ENCODE results near the gene TMCO6.
A peak's percentile ranks its signal among the peaks of the same experiment; 100 is the strongest.

The TMCO6 gene

DNA sequence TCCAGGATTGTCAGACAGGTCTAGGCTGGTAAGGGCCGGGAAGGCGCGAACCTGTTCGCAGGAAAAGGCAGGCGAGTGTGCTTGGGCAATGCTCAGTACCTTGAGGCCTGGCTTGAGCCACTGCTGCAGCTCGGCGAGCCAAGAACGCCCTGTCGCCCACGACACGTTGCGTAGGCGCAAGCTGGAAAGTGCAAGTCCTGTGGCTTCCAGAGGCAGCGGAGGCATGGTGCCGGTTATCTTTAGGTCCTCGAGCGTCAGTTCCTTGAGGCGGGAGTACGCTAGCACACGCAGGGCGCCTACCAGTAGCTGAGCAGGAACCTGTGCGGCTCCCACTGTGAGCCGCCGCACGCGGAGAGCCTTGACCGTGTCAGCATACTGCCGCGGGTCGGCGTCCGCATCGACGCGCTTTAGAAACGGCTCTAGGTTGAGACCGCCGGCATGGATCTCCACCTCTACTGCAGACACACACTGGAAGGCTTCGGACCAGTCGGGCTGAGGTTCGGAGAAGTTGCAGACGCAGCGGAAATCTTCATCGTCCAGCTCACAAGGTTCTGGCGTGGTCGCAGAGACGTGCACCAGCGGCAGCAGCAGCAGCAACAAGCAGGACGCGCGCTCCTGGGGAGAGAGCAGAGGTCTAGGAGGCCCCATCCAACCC, 6.8 kb upstream of the TMCO6 start:
- no peaks in the 10 kb centered on the region for H3K9me3 ChIP-seq (ENCODE audit: severe bottlenecking)
- H3K27me3 ChIP-seq (ENCODE audit: insufficient read depth, low read depth, severe bottlenecking) = no peaks in the 10 kb centered on the region
- H3K36me3 ChIP-seq = no peaks in the 10 kb centered on the region
- TF ChIP-seq, protein P1, sequence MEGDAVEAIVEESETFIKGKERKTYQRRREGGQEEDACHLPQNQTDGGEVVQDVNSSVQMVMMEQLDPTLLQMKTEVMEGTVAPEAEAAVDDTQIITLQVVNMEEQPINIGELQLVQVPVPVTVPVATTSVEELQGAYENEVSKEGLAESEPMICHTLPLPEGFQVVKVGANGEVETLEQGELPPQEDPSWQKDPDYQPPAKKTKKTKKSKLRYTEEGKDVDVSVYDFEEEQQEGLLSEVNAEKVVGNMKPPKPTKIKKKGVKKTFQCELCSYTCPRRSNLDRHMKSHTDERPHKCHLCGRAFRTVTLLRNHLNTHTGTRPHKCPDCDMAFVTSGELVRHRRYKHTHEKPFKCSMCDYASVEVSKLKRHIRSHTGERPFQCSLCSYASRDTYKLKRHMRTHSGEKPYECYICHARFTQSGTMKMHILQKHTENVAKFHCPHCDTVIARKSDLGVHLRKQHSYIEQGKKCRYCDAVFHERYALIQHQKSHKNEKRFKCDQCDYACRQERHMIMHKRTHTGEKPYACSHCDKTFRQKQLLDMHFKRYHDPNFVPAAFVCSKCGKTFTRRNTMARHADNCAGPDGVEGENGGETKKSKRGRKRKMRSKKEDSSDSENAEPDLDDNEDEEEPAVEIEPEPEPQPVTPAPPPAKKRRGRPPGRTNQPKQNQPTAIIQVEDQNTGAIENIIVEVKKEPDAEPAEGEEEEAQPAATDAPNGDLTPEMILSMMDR (IDR thresholded peaks at IDR 0.05; ENCODE audit: low read depth, low read length) = no peak
- peak; percentile 28 for DNase-seq
- H3K27ac ChIP-seq = no peak overlapping the region
- peak overlapping the region; percentile 58 for H3K4me3 ChIP-seq (ENCODE audit: low read depth, low read length)

DNA sequence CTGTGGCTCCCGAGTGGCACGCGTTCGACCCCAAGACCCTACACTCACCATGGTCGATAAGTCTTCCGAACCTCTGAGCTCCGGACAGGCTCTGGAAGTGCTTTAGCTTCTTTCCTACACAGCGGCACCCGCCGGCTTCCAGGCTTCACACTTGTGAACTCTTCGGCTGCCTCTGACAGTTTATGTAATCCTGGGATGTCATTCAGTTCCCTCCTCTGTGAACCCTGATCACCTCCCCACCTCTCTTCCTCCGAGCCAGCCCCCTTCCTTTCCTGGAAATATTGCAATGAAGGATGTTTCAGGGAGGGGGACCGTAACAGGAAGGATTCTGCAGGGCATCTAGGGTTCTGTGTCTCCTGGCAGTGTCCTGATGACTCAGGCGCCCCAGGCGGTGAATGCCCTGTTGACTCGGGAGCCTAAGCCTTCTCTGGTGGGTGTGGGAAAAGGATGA, 6.2 kb upstream of the TMCO6 start, which contains the start of gene CD14:
Gene CD14, minus strand, starts transcription at position 155 of the 451 bp plus-strand sequence. Its CDS starts 104 bp downstream, at position 51.
- peak; percentile 42 for DNase-seq
- no peak within 1 kb of the TSS for H3K27ac ChIP-seq

DNA sequence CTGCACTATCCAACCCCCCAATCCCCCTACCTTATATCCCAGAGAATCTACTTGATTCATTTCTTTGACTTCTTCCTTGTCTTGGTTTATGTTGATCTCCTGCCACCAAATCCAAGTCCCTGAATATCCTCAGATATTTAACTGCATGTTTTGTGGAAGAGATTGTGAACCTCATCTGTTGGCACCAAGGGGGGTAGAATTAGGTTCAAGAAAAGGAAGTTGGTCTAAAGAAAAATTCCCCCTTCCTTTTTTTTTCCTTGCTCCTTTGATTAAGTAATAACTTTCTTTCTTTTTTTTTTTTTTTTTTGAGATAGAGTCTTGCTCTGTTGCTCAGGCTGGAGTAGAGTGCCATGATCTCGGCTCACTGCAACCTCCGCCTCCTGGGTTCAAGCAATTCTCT, 5.8 kb upstream of the TMCO6 start:
- H3K27ac ChIP-seq = no peak overlapping the region
- TF ChIP-seq, protein P1 (IDR thresholded peaks at IDR 0.05; ENCODE audit: low read depth, low read length) = no peak
- no peaks in the 10 kb centered on the region for H3K36me3 ChIP-seq
- peak overlapping the region; percentile 58 for H3K4me3 ChIP-seq (ENCODE audit: low read depth, low read length)
- H3K9me3 ChIP-seq (ENCODE audit: severe bottlenecking) = no peaks in the 10 kb centered on the region
- no peak for DNase-seq
- no peaks in the 10 kb centered on the region for H3K27me3 ChIP-seq (ENCODE audit: insufficient read depth, low read depth, severe bottlenecking)

More for the DNA sequence above, 6.2 kb upstream of the TMCO6 start, which contains the start of gene CD14:
- TF ChIP-seq, protein P1 (IDR thresholded peaks at IDR 0.05; ENCODE audit: low read depth, low read length) = no peak
- Histone ChIP-seq H3K9me3 (ENCODE audit: severe bottlenecking) (no peaks in the 10 kb centered on the region), H3K4me3 (ENCODE audit: low read depth, low read length) (peak within 1 kb of the TSS; percentile 58), H3K27me3 (ENCODE audit: insufficient read depth, low read depth, severe bottlenecking) (no peaks in the 10 kb centered on the region), H3K36me3 (no peaks in the 10 kb centered on the region)

DNA sequence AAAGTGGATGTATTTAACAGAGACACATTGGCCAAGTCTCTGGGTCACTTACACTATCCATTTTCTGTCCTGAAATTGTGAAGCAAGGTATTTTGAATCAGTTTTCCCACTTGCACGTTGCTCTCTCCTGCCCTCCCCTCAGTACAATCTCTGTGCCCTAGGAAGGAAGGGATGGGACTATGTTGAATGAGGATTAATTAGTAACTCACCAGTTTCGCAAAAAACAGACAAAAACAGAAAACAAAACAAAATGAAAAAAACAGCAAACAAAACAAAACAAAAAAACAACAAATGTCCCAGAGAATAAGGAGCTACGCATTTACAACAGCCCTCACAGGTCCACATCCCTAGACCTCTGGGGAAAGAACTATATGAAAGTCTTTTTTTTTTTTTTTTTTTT, 5.1 kb upstream of the TMCO6 start:
- no peaks in the 10 kb centered on the region for H3K36me3 ChIP-seq
- no peak overlapping the region for H3K27ac ChIP-seq
- H3K27me3 ChIP-seq (ENCODE audit: insufficient read depth, low read depth, severe bottlenecking) = no peaks in the 10 kb centered on the region
- H3K9me3 ChIP-seq (ENCODE audit: severe bottlenecking) = no peaks in the 10 kb centered on the region
- DNase-seq = no peak
- H3K4me3 ChIP-seq (ENCODE audit: low read depth, low read length) = no peak overlapping the region
- TF ChIP-seq, protein P1 (IDR thresholded peaks at IDR 0.05; ENCODE audit: low read depth, low read length) = no peak

DNA sequence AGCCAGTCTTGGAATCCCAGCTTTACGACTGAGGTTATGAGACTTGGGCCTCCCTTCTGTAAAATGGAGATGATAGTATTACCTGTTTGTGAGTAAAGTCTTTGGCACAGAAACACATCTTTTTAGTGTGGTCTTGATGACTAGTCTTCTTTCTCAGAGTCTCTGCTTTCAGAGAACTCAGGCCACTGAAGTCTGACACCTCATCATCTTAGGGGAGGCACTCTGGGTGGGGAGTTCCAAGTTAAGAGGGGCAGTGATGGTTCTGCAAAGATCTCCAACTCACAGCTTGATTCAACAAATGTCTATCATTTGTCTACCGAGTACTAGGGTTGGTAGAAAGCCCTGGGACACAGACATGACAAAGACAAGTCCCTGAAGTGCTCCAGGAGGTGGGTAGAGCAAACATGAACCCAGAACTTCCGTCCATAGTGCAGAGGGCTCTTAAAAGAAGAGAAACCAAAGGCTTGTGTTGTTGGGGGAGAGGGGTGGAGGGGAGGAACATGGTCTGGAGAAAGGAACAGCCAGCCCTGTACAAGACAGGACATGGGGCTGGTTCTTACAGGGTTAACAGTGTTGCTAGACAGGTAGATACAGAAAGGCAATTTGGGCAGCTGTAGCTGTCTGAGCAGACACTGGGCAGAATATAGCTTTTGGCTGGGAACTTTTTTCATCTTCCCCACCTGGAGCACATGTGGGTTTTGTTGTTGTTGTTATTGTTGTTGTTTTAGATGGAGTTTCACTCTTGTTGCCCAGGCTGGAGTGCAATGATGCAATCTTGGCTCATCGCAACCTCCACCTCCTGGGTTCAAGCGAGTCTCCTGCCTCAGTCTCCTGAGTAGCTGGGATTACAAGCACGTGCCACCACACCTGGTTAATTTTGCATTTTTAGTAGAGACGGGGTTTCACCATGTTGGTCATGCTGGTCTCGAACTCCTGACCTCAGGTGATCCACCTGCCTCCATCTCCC, 3.7 kb upstream of the TMCO6 start:
- H3K27me3 ChIP-seq (ENCODE audit: insufficient read depth, low read depth, severe bottlenecking) = no peaks in the 10 kb centered on the region
- DNase-seq = no peak
- no peaks in the 10 kb centered on the region for H3K9me3 ChIP-seq (ENCODE audit: severe bottlenecking)
- H3K27ac ChIP-seq = no peak overlapping the region
- H3K4me3 ChIP-seq (ENCODE audit: low read depth, low read length) = no peak overlapping the region
- H3K36me3 ChIP-seq = peaks cover under 1% of the 10 kb centered on the region
- TF ChIP-seq, protein P1 (IDR thresholded peaks at IDR 0.05; ENCODE audit: low read depth, low read length) = no peak

Data from WERI-Rb-1 (cell line).